Measurements from ENCODE around the gene RASGRF1.
A peak's percentile ranks its signal among the peaks of the same experiment; 100 is the strongest.

Gene RASGRF1

GRCh38 chr15:78915341-78916087, 175.1 kb downstream of the RASGRF1 start:
- peak in 13 of 51 donors; percentile 25 to 46 (median 36) for DNase-seq

- peak in 3 of 51 donors; percentile 29 to 35 (median 31) for DNase-seq
Measured at GRCh38 chr15:78914027-78914764, 176.4 kb downstream of the RASGRF1 start.

- no peak for DNase-seq
Measured at GRCh38 chr15:78913012-78913411, 177.6 kb downstream of the RASGRF1 start.

GRCh38 chr15:78912316-78912715, 178.3 kb downstream of the RASGRF1 start:
- no peak for DNase-seq

- peak in 1 of 51 donors; percentile 10 for DNase-seq
Measured at GRCh38 chr15:78910271-78910670, 180.3 kb downstream of the RASGRF1 start.

All from hypothalamus (tissue), 51 donors.